K562 (cell line): ENCODE data around the gene CCR8. TPM values are rescaled to one million over a fixed set of nuclear protein-coding genes. Genes with fewer than 3 reads are reported as not detected.

Experiments used
- ATAC-seq: fragments of 200-7000 bp; cut with Tn5 transposase; 3 replicates; pipeline ENCODE4 v1.9.1; 2020; ENCODE audit warnings: moderate library complexity
- BruUV-seq: library from RNA; stranded (reverse); fragments of 400-500 nt; replicated peaks from 2 replicates; lab custom pipeline; 2021; lab: Mats Ljungman, UMichigan
- CTCF ChIA-PET: fragments of 300-600 bp; formaldehyde crosslinking; extraction: SDS; loops from one replicate; lab custom pipeline; 2021; ENCODE audit warnings: low intra/inter-chr PET ratio; lab: Yijun Ruan, JAX
- POLR2A ChIA-PET: fragments of 300-600, 350-650 bp; sonication (Branson Sonifier 250); formaldehyde crosslinking; extraction: SDS; loops from one replicate; lab custom pipeline; 2021; ENCODE audit warnings: antibody characterized with exemption, inconsistent platforms; lab: Yijun Ruan, JAX
- DNase-seq, 4 experiments: peaks; one replicate each; pipeline versions ENCODE4 v3.0.0 to v3.0.0-alpha.2; 2011 to 2018; ENCODE audit warnings: low spot score in 3 of 4, mixed read lengths in 3 of 4; ENCODE audit errors: extremely low read depth in 1 of 4
- FAIRE-seq: peaks from 2 replicates; lab custom pipeline; 2011; peaks lifted over from hg19 to GRCh38; lab: Jason Lieb, UNC
- H2AFZ ChIP-seq: 2 replicates; pipeline ENCODE4 v1.6.0; 2011; ENCODE audit warnings: low read depth, low read length, control low read depth, inconsistent platforms
- H3K27ac ChIP-seq: fragments of 200-600 bp; 3 replicates; pipeline ENCODE4 v1.8.0; 2011; ENCODE audit warnings: low read depth, mild to moderate bottlenecking, control low read depth, inconsistent platforms, low read length, moderate library complexity, mixed read lengths; ENCODE audit errors: extremely low read depth
- H3K27me3 ChIP-seq, 2 experiments: fragments of 300-600 bp in 1 of 2; 2 replicates in 1 of 2; 3 replicates in 1 of 2; pipeline versions ENCODE4 v1.6.0 to v1.8.0; 2011; ENCODE audit warnings: inconsistent platforms in 2 of 2, low read length in 2 of 2, mild to moderate bottlenecking in 1 of 2, mixed read lengths in 1 of 2, moderate library complexity in 1 of 2; ENCODE audit not compliant: control insufficient read depth in 2 of 2, insufficient read depth in 2 of 2
- H3K36me3 ChIP-seq: fragments of 300-600 bp; 3 replicates; pipeline ENCODE4 v1.8.0; 2011; ENCODE audit warnings: mild to moderate bottlenecking, low read length, inconsistent platforms; ENCODE audit not compliant: control insufficient read depth, insufficient read depth
- H3K4me1 ChIP-seq, 2 experiments: fragments of 200-600 bp in 1 of 2; replicated peaks in 1 of 2; 2 replicates in 1 of 2; 3 replicates in 1 of 2; pipeline versions ENCODE4 v1.5.1 to v1.8.0; 2011; ENCODE audit warnings: inconsistent platforms in 2 of 2, low read length in 2 of 2, mild to moderate bottlenecking in 1 of 2, mixed read lengths in 1 of 2, moderate library complexity in 1 of 2; ENCODE audit not compliant: control insufficient read depth in 2 of 2, insufficient read depth in 2 of 2
- H3K4me2 ChIP-seq: 2 replicates; pipeline ENCODE4 v1.6.1; 2011; ENCODE audit warnings: low read length, control low read depth, inconsistent platforms, mixed read lengths; ENCODE audit not compliant: insufficient read depth
- H3K4me3 ChIP-seq: fragments of 200-600 bp; sonication (generic), shearing (Covaris generic); 2 replicates; pipeline ENCODE4 v1.5.1; 2016; ENCODE audit warnings: control low read depth, inconsistent platforms
- H3K79me2 ChIP-seq: fragments of 200-600 bp; 3 replicates; pipeline ENCODE4 v1.8.0; 2011; ENCODE audit warnings: low read length, inconsistent platforms; ENCODE audit not compliant: control insufficient read depth, insufficient read depth
- H3K9ac ChIP-seq, 2 experiments: 2 replicates each; pipeline versions ENCODE4 v1.6.0 to v1.6.1; 2011; ENCODE audit warnings: low read depth in 2 of 2, low read length in 2 of 2, control low read depth in 1 of 2, inconsistent platforms in 1 of 2, mild to moderate bottlenecking in 1 of 2, mixed read lengths in 1 of 2; ENCODE audit not compliant: insufficient read depth in 1 of 2
- H3K9me1 ChIP-seq: one replicate; pipeline ENCODE4 v1.6.0; 2011; ENCODE audit warnings: inconsistent platforms, mild to moderate bottlenecking, low read length, moderate library complexity; ENCODE audit not compliant: control insufficient read depth, insufficient read depth
- H3K9me3 ChIP-seq: replicated peaks from 2 replicates; pipeline ENCODE4 v1.5.1; 2011; ENCODE audit warnings: low read depth, low read length, inconsistent platforms; ENCODE audit not compliant: control insufficient read depth, insufficient read depth
- H4K20me1 ChIP-seq: replicated peaks from 2 replicates; pipeline ENCODE4 v1.6.1; 2011; ENCODE audit warnings: low read length, inconsistent platforms, mixed read lengths; ENCODE audit not compliant: control insufficient read depth, insufficient read depth
- ELF4 ChIP-seq: fragments of 450-650 bp; formaldehyde crosslinking; IDR thresholded peaks from 2 replicates; pipeline ENCODE4 v1.4.0; 2022; ENCODE audit warnings: missing genetic modification characterization
- HMGN3 ChIP-seq: IDR thresholded peaks from 2 replicates; pipeline ENCODE4 v1.6.1; 2011; ENCODE audit warnings: borderline replicate concordance, low read depth, mild to moderate bottlenecking, mixed read lengths, low read length; ENCODE audit not compliant: insufficient read length; ENCODE audit errors: extremely low read depth
- KDM4B ChIP-seq, 2 experiments: fragments of 450-650 bp in 1 of 2; sonication (generic) in 1 of 2; IDR thresholded peaks; 2 replicates each; pipeline ENCODE4 v1.6.1; 2016 to 2017; ENCODE audit warnings: borderline replicate concordance in 2 of 2, antibody characterized with exemption in 1 of 2, low read depth in 1 of 2, mild to moderate bottlenecking in 1 of 2
- MYBL2 ChIP-seq, 2 experiments: fragments of 450-650 bp in 1 of 2; sonication (generic) in 1 of 2; formaldehyde crosslinking in 1 of 2; IDR thresholded peaks; 2 replicates each; pipeline versions ENCODE4 v1.6.1 to v1.8.1; 2017 to 2022; ENCODE audit warnings: borderline replicate concordance in 1 of 2, inconsistent platforms in 1 of 2, low read depth in 1 of 2, mild to moderate bottlenecking in 1 of 2, missing genetic modification reagents in 1 of 2, moderate library complexity in 1 of 2
- NFE2 ChIP-seq: IDR thresholded peaks from 2 replicates; pipeline ENCODE4 v1.6.1; 2014; ENCODE audit warnings: antibody characterized with exemption, low read depth
- NR2C1 ChIP-seq, 2 experiments: fragments of 450-650 bp; IDR thresholded peaks; 2 replicates each; pipeline ENCODE4 v1.6.1; 2017; ENCODE audit warnings: mild to moderate bottlenecking in 2 of 2, antibody characterized with exemption in 1 of 2, inconsistent platforms in 1 of 2, missing compliant biosample characterization in 1 of 2, missing genetic modification characterization in 1 of 2
- PKNOX1 ChIP-seq: fragments of 450-650 bp; IDR thresholded peaks from 2 replicates; pipeline ENCODE4 v1.6.1; 2016
- ZBTB7A ChIP-seq: IDR thresholded peaks from 2 replicates; pipeline ENCODE4 v1.6.1; 2011; ENCODE audit warnings: low read depth, mild to moderate bottlenecking, low read length, moderate library complexity, borderline replicate concordance; ENCODE audit not compliant: control insufficient read depth
- ZNF224 ChIP-seq: sonication (generic); formaldehyde crosslinking; IDR thresholded peaks from 2 replicates; pipeline ENCODE4 v1.8.0; 2022; ENCODE audit warnings: mild to moderate bottlenecking, missing genetic modification reagents
- ZNF277 ChIP-seq: fragments of 250-450 bp; sonication (Bioruptor Pico); IDR thresholded peaks from 2 replicates; pipeline ENCODE4 v1.8.0; 2022; ENCODE audit warnings: inconsistent platforms, mild to moderate bottlenecking, moderate library complexity, borderline replicate concordance
- ZNF785 ChIP-seq: fragments of 250-450 bp; sonication (Bioruptor Pico); IDR thresholded peaks from 2 replicates; pipeline ENCODE4 v1.4.0; 2020; ENCODE audit warnings: mild to moderate bottlenecking
- WGBS: fragments of 100-300 bp; shearing (Covaris generic); methylation state at CpG from one replicate; pipeline ENCODE4 v1.1.6; 2016; ENCODE audit warnings: low coverage, mixed read lengths; ENCODE audit not compliant: insufficient coverage; ENCODE audit errors: missing lambda C conversion rate; 5-methylcytosine and 5-hydroxymethylcytosine counted together
- in situ Hi-C: fragments of 300-500 bp; cut with MboI; formaldehyde crosslinking; loops from 4 replicates; pipeline ENCODE4 v1.15.0; 2018; ENCODE audit warnings: inconsistent platforms, mixed read lengths
- intact Hi-C: fragments of 100-400 bp; cut with micrococcal nuclease; formaldehyde crosslinking; loops from 2 replicates; pipeline ENCODE4 v1.14.2; 2022
- polyA plus RNA-seq, 8 experiments: library from polyadenylated mRNA; depleted of rRNA in 4 of 8; stranded (reverse) in 5 of 8; unstranded in 3 of 8; fragments of >200 nt; fragmentation: Nextera tagmentation in 2 of 8; fragmentation: Illumina TruSeq in 1 of 8; extraction: Ambion mirVana in 2 of 8; extraction: Trizol in 1 of 8; gene quantifications; 2 replicates each; pipeline versions ENCODE4 v1.2.1 to v1.2.3, GENCODE V29; 2011 to 2014; ENCODE audit warnings: inconsistent platforms in 1 of 8, missing spikeins in 1 of 8
- total RNA-seq, 7 experiments: library from RNA; depleted of rRNA in 6 of 7; stranded (reverse); fragments of >200 nt in 6 of 7; fragmentation: Illumina TruSeq in 2 of 7; extraction: Trizol in 2 of 7; gene quantifications; 2 replicates each; pipeline versions ENCODE4 v1.2.1 to v1.2.3, GENCODE V29; 2011 to 2021; ENCODE audit warnings: low replicate concordance in 1 of 7
- TF ChIP-seq, protein P1 (sequence below): fragments of 450-650 bp; formaldehyde crosslinking; conservative IDR thresholded peaks from 2 replicates; pipeline ENCODE4 v1.4.0; 2022; ENCODE audit warnings: mild to moderate bottlenecking, missing genetic modification characterization

The CCR8 gene
- total and polyA plus RNA-seq, 9 of the 15 experiments (the other 6 are each of a cell fraction or from before 2014, with no cell fraction given) = not detected

DNA sequence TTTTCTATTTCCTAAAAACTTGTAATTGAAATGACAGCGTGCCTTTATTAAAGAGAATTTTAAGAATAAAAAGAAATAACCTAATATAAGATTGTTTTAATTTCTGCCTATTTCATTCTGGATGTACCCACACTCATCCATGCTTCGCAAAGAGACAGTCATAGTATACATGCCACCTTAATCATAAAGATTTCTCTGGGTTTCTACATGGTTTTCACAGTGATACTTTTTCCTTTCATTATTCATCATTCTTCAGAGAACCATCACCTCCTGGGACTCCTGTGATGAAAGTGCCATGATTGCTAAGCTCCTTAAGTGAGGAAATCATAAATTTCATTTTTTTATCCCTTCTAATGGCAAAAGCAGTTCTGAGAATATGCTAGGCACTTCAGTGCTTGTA, 4.3 kb upstream of the CCR8 start:
- TF ChIP-seq MYBL2 (IDR thresholded peaks at IDR 0.05; ENCODE audit: low read depth) (no peak), MYBL2 (CRISPR knock-in tag; IDR thresholded peaks at IDR 0.05; ENCODE audit: borderline replicate concordance) (no peak), ZNF277 (CRISPR knock-in tag) (no peak), ZNF785 (CRISPR knock-in tag) (no peak), ZNF224 (CRISPR knock-in tag) (no peak), PKNOX1 (no peak), ZBTB7A (no peak), KDM4B (IDR thresholded peaks at IDR 0.05; ENCODE audit: borderline replicate concordance in 2 of 2, low read depth in 1 of 2) (no peak), HMGN3 (no peak), NFE2 (no peak), NR2C1 (IDR thresholded peaks at IDR 0.05) (no peak), NR2C1 (tag; IDR thresholded peaks at IDR 0.05) (no peak), ELF4 (CRISPR knock-in tag) (no peak)
- TF ChIP-seq, protein P1, sequence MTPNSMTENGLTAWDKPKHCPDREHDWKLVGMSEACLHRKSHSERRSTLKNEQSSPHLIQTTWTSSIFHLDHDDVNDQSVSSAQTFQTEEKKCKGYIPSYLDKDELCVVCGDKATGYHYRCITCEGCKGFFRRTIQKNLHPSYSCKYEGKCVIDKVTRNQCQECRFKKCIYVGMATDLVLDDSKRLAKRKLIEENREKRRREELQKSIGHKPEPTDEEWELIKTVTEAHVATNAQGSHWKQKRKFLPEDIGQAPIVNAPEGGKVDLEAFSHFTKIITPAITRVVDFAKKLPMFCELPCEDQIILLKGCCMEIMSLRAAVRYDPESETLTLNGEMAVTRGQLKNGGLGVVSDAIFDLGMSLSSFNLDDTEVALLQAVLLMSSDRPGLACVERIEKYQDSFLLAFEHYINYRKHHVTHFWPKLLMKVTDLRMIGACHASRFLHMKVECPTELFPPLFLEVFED = no peak
- Histone ChIP-seq H3K4me2 (no peak overlapping the region), H3K4me1 (peaks cover 0 to 20% of the 10 kb centered on the region in 2 experiments; a peak in 3 of 5 replicates), H3K79me2 (no peaks in the 10 kb centered on the region), H2AFZ (no peak overlapping the region), H3K27me3 (peaks cover 0 to 5% of the 10 kb centered on the region in 2 experiments; a peak in 1 of 5 replicates), H3K36me3 (no peaks in the 10 kb centered on the region), H3K9me1 (no peaks in the 10 kb centered on the region), H3K9me3 (no peaks in the 10 kb centered on the region), H3K4me3 (no peak overlapping the region), H3K27ac (no peak overlapping the region), H4K20me1 (no peaks in the 10 kb centered on the region), H3K9ac (no peak overlapping the region)
- BruUV-seq = no TSS peak
- POLR2A ChIA-PET = no interaction called here
- WGBS = 17% methylated on average over 2 of the region's 2 CpGs
- in situ Hi-C loops (no loop called here), intact Hi-C loops (no loop called here)
- DNase-seq = no peak
- no peak for ATAC-seq
- FAIRE-seq = no peak
- CTCF ChIA-PET = no interaction called here
